Adrenal gland (tissue), 12 donors: ENCODE measurements around the gene KCNAB1. TPM values are rescaled to one million over a fixed set of nuclear protein-coding genes. Genes with fewer than 3 reads are reported as not detected.

Experiments used
- DNase-seq, 7 donors: peaks; one replicate each; pipeline ENCODE4 v3.0.0-alpha.2; 2019 to 2020
- H3K27ac ChIP-seq, 5 donors: fragments of 200-600 bp; sonication (generic) in 4 of 5; 1 replicate in 3 of 5; 2 replicates in 2 of 5; pipeline versions ENCODE4 v1.5.1 to v1.8.0; 2016 to 2020; ENCODE audit warnings: mild to moderate bottlenecking in 1 of 5
- H3K27me3 ChIP-seq: fragments of 200-600 bp; 2 replicates; pipeline ENCODE4 v1.8.0; 2021
- H3K36me3 ChIP-seq, 2 donors: fragments of 200-600 bp; replicated peaks in 1 of 2; 1 replicate in 1 of 2; 2 replicates in 1 of 2; pipeline versions ENCODE4 v1.5.1 to v1.8.0; 2018 to 2022
- H3K4me1 ChIP-seq, 2 donors: fragments of 200-600 bp; replicated peaks in 1 of 2; 1 replicate in 1 of 2; 2 replicates in 1 of 2; pipeline versions ENCODE4 v1.5.1 to v1.8.0; 2018 to 2021
- H3K4me3 ChIP-seq, 4 donors: fragments of 200-600 bp; sonication (generic) in 3 of 4; one replicate each; pipeline ENCODE4 v1.5.1; 2016 to 2018
- H3K9me3 ChIP-seq, 3 donors: fragments of 200-600 bp; sonication (generic) in 1 of 3; replicated peaks in 1 of 3; 1 replicate in 2 of 3; 2 replicates in 1 of 3; pipeline versions ENCODE4 v1.5.1 to v1.8.0; 2016 to 2021
- POLR2A ChIP-seq, 2 donors: fragments of 450-650 bp; IDR thresholded peaks; one replicate each; pipeline ENCODE4 v1.6.1; 2017; ENCODE audit warnings: antibody characterized with exemption in 2 of 2, mild to moderate bottlenecking in 2 of 2, moderate library complexity in 1 of 2
- WGBS, 4 donors: extraction: QIAGEN DNeasy Blood & Tissue Kit in 2 of 4; methylation state at CpG; one replicate each; pipeline versions ENCODE4 v1.1.5 to v1.1.7; 2013 to 2017; 5-methylcytosine and 5-hydroxymethylcytosine counted together
- intact Hi-C, 2 donors: fragments of 100-400 bp; cut with DNase I; formaldehyde crosslinking; loops; one replicate each; pipeline versions ENCODE4 v1.14.1 to v1.15.0; 2022 to 2023
- polyA plus RNA-seq, 3 donors: library from polyadenylated mRNA; stranded (reverse); fragments of 200-250 nt in 2 of 3; fragments of 350-450 nt in 1 of 3; fragmentation: Illumina TruSeq in 1 of 3; extraction: RNeasy Lipid Tissue Mini Kit (QIAGEN cat#74804) in 1 of 3; gene quantifications; one replicate each; pipeline ENCODE4 v1.2.3, GENCODE V29; 2013 to 2014
- total RNA-seq, 9 donors: library from RNA; depleted of rRNA in 4 of 9; stranded (reverse); fragments of >200 nt in 4 of 9; fragments of 120-200 nt in 1 of 9; fragmentation: NEBNext Ultra II Directional in 1 of 9; extraction: Animal tissue kit (Norgen Biotek cat#: 25700) in 1 of 9; gene quantifications; one replicate each; pipeline versions ENCODE4 v1.1.0 to v1.2.4, GENCODE V29; 2013 to 2023
- TF ChIP-seq, protein P1 (sequence below), 6 experiments: fragments of 450-650 bp in 4 of 6; fragments of 200-600 bp in 2 of 6; sonication (generic) in 1 of 6; IDR thresholded peaks; 1 replicate in 5 of 6; 2 replicates in 1 of 6; pipeline versions ENCODE4 v1.5.1 to v1.8.0; 2016 to 2021; ENCODE audit warnings: antibody characterized with exemption in 6 of 6, mild to moderate bottlenecking in 2 of 6, moderate library complexity in 1 of 6
- donor health status: healthy with polysubstance abuse.
- donor health status: Bipolar disorder and iron deficiency.
- donor health status: DM: yes; HTN: yes; CAD: no.
- donor health status: DM: no; HTN: no; CAD: no.
- donor health status: DM: no; HTN: no; CAD: no.
- donor health status: DM: yes; HTN: yes; CAD: no.

The KCNAB1 gene
- total and polyA plus RNA-seq, 12 donors = 0.36 to 5.0 (median 1.5) TPM

DNA sequence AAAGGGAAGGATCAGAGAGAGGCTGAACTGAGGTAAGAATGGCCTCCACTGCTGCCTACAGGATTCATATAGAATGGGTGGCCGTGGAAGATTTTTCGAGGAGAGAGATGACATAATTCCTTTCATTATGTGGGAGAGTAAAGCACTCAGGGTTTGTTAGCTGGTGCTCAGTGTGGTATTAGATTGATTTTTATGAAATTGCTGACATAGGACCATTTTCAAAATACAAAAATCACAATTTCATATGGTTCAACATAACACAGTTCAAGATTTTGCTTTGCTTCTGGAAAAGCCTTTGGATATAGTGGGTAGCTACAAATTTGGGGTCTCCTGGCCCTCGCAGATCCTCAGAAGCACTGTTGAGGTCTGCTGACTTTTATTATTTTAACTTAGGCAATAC lies 95.4 kb downstream of the KCNAB1 start:
- no peak overlapping the region for H3K27ac ChIP-seq
- intact Hi-C loops = no loop called here
- no peaks in the 10 kb centered on the region for H3K27me3 ChIP-seq
- no peaks in the 10 kb centered on the region for H3K9me3 ChIP-seq
- TF ChIP-seq, protein P1, sequence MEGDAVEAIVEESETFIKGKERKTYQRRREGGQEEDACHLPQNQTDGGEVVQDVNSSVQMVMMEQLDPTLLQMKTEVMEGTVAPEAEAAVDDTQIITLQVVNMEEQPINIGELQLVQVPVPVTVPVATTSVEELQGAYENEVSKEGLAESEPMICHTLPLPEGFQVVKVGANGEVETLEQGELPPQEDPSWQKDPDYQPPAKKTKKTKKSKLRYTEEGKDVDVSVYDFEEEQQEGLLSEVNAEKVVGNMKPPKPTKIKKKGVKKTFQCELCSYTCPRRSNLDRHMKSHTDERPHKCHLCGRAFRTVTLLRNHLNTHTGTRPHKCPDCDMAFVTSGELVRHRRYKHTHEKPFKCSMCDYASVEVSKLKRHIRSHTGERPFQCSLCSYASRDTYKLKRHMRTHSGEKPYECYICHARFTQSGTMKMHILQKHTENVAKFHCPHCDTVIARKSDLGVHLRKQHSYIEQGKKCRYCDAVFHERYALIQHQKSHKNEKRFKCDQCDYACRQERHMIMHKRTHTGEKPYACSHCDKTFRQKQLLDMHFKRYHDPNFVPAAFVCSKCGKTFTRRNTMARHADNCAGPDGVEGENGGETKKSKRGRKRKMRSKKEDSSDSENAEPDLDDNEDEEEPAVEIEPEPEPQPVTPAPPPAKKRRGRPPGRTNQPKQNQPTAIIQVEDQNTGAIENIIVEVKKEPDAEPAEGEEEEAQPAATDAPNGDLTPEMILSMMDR (IDR thresholded peaks at IDR 0.05) = no peak
- no peak for TF ChIP-seq POLR2A (IDR thresholded peaks at IDR 0.05)
- 79 to 86% (median 80%) methylated on average over 3 of the region's 3 CpGs for WGBS, 4 donors
- H3K4me1 ChIP-seq = no peaks in the 10 kb centered on the region
- no peak overlapping the region for H3K4me3 ChIP-seq
- H3K36me3 ChIP-seq = no peaks in the 10 kb centered on the region
- DNase-seq = no peak

DNA sequence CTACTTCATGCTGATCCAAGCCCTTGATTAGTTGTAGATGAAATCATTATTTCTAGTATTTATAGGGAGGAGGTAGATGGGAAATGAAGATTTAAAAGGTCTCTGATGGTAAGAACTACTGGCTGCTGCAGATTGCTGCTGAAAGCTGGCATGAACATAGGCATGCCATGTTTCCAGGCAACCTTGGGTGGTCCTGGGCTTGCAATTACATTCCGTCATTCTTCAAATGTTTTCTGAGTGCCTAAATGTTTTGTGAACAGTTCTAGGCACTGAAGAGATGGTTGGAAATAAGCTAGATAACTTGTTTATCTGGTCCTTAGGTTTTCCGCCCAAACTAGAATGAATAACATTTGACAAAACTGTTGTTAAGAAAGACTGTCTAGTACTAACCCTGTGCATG lies 95.8 kb downstream of the KCNAB1 start:
- Histone ChIP-seq H3K9me3 (no peaks in the 10 kb centered on the region), H3K27ac (no peak overlapping the region), H3K36me3 (no peaks in the 10 kb centered on the region), H3K4me3 (no peak overlapping the region), H3K27me3 (no peaks in the 10 kb centered on the region), H3K4me1 (no peaks in the 10 kb centered on the region)
- WGBS, 4 donors = 81 to 87% (median 84%) methylated on average over 2 of the region's 2 CpGs
- no peak for TF ChIP-seq POLR2A (IDR thresholded peaks at IDR 0.05)
- TF ChIP-seq, protein P1 (IDR thresholded peaks at IDR 0.05) = no peak
- DNase-seq = no peak
- intact Hi-C loops = no loop called here

DNA sequence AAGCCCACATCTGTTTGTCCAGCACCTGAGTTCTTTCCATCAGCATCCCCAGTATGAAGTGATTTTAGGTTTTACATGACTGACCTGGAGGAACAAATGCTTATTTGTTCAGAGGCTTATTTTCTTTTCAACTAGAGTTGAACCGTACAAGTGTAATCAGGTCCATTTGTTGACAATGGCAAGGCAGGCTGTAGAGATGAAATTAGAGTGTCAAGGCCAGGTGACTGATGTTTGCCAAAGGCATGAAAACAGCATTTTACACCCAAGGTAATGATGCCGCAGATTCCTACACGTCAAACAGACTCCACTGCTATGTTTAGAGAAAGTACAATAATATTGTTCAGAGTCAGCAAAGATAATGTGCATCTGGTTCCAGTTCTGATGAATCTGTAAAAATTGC lies 96.5 kb downstream of the KCNAB1 start:
- 20 to 48% (median 34%) methylated on average over 3 of the region's 3 CpGs for WGBS, 4 donors
- H3K9me3 ChIP-seq = no peaks in the 10 kb centered on the region
- no peak for DNase-seq
- H3K27me3 ChIP-seq = no peaks in the 10 kb centered on the region
- no peak for TF ChIP-seq POLR2A (IDR thresholded peaks at IDR 0.05)
- TF ChIP-seq, protein P1 (IDR thresholded peaks at IDR 0.05) = no peak
- no peak overlapping the region for H3K4me3 ChIP-seq
- H3K27ac ChIP-seq = no peak overlapping the region
- H3K4me1 ChIP-seq = no peaks in the 10 kb centered on the region
- no peaks in the 10 kb centered on the region for H3K36me3 ChIP-seq
- intact Hi-C loops = no loop called here

DNA sequence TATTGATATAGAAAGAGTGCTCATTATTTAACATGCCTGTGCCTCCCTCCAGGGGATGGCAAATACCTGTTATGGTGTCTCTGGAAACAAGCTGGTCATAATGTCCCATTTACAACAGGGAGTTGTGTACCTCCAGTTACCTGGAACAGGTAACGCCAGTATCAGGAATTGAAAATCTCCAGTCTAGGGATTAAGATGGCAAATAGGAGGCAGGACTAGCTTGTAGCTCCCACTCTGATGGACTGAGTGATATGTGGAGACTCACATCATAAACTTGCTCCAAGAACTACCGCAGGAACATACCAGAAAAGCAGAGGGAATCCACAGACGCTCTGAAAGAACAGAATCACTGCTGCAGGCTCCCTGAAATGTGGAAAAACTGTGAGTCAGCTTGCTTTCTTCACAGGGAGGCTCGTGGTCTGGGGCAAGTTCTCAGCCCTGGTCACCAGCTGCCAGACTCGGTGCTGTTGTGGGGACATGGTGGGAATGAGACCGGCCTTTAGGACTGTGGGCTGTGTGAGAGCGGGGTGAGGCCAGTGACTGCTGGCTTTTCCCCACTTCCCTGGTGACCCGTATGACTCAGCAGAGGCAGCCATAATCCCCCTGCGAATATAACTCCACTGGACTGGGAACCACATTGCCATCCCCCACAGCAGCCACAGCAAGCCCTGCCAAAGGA lies 97.4 kb downstream of the KCNAB1 start:
- WGBS, 4 donors = 81 to 85% (median 81%) methylated on average over 5 to 9 of the region's 9 CpGs
- H3K4me1 ChIP-seq = no peaks in the 10 kb centered on the region
- H3K27me3 ChIP-seq = no peaks in the 10 kb centered on the region
- TF ChIP-seq, protein P1 (IDR thresholded peaks at IDR 0.05) = no peak
- no peak for TF ChIP-seq POLR2A (IDR thresholded peaks at IDR 0.05)
- no peak overlapping the region for H3K4me3 ChIP-seq
- H3K36me3 ChIP-seq = no peaks in the 10 kb centered on the region
- DNase-seq = no peak
- intact Hi-C loops = no loop called here
- H3K27ac ChIP-seq = no peak overlapping the region
- H3K9me3 ChIP-seq = no peaks in the 10 kb centered on the region
